CD4-positive, alpha-beta T cell (primary cell): ENCODE results near the gene HLA-B. TPM values are rescaled to one million over a fixed set of nuclear protein-coding genes. Genes with fewer than 3 reads are reported as not detected.
A peak's percentile ranks its signal among the peaks of the same experiment; 100 is the strongest.

Source experiments
- ATAC-seq: fragments of 200-7000 bp; cut with Tn5 transposase; one replicate; pipeline ENCODE4 v1.10.0; 2022; ENCODE audit warnings: mild to moderate bottlenecking; ENCODE audit not compliant: poor library complexity
- CTCF ChIA-PET: fragments of 350-600 bp; sonication (Branson Sonifier 250); formaldehyde crosslinking; loops from one replicate; lab custom pipeline; 2021; ENCODE audit warnings: antibody characterized with exemption, inconsistent platforms; lab: Charles Lee
- POLR2A ChIA-PET: fragments of 350-600 bp; sonication (Branson Sonifier 250); formaldehyde crosslinking; loops from one replicate; lab custom pipeline; 2021; ENCODE audit warnings: antibody characterized with exemption, inconsistent platforms; lab: Charles Lee
- DNase-seq, 14 experiments: peaks; one replicate each; pipeline ENCODE4 v3.0.0-alpha.2; 2013 to 2020; ENCODE audit warnings: mixed read lengths in 2 of 14
- H3K27ac ChIP-seq, 2 donors: one replicate each; pipeline versions ENCODE4 v1.5.1 to v1.7.0; 2013; ENCODE audit warnings: low read length in 2 of 2, low read depth in 1 of 2, mild to moderate bottlenecking in 1 of 2
- H3K27me3 ChIP-seq, 2 experiments: 1 replicate in 1 of 2; 2 replicates in 1 of 2; pipeline versions ENCODE4 v1.6.1 to v1.7.0; 2013; ENCODE audit warnings: low read length in 2 of 2, control low read depth in 1 of 2, mild to moderate bottlenecking in 1 of 2, moderate library complexity in 1 of 2; ENCODE audit not compliant: insufficient read depth in 2 of 2, control insufficient read depth in 1 of 2
- H3K36me3 ChIP-seq: one replicate; pipeline ENCODE4 v1.6.1; 2013; ENCODE audit warnings: low read length, control low read depth; ENCODE audit not compliant: insufficient read depth
- H3K4me1 ChIP-seq: one replicate; pipeline ENCODE4 v1.6.1; 2013; ENCODE audit warnings: low read length, control low read depth; ENCODE audit not compliant: insufficient read depth
- H3K4me3 ChIP-seq: one replicate; pipeline ENCODE4 v1.5.1; 2013; ENCODE audit warnings: mild to moderate bottlenecking, low read length, moderate library complexity
- H3K9me3 ChIP-seq, 2 experiments: 1 replicate in 1 of 2; 2 replicates in 1 of 2; pipeline versions ENCODE4 v1.6.1 to v1.7.0; 2013; ENCODE audit warnings: low read length in 2 of 2, mild to moderate bottlenecking in 2 of 2, control low read depth in 1 of 2, moderate library complexity in 1 of 2; ENCODE audit not compliant: control insufficient read depth in 1 of 2, insufficient read depth in 1 of 2
- H3K27ac Mint-ChIP-seq: one replicate; pipeline ENCODE4 v1.8.0; 2020; ENCODE audit warnings: mixed read lengths
- H3K27me3 Mint-ChIP-seq: one replicate; pipeline ENCODE4 v1.8.0; 2021; ENCODE audit warnings: mixed read lengths
- H3K36me3 Mint-ChIP-seq: one replicate; pipeline ENCODE4 v1.8.0; 2021; ENCODE audit warnings: low read depth, mixed read lengths
- H3K4me1 Mint-ChIP-seq: one replicate; pipeline ENCODE4 v1.8.0; 2021; ENCODE audit warnings: low read depth, mixed read lengths
- H3K4me3 Mint-ChIP-seq: one replicate; pipeline ENCODE4 v1.8.0; 2020; ENCODE audit warnings: mild to moderate bottlenecking, mixed read lengths
- H3K9me3 Mint-ChIP-seq: one replicate; pipeline ENCODE4 v1.8.0; 2020; ENCODE audit warnings: mixed read lengths
- intact Hi-C, 2 experiments: fragments of 100-400 bp; cut with DNase I in 1 of 2; cut with micrococcal nuclease in 1 of 2; formaldehyde crosslinking; loops; one replicate each; pipeline versions ENCODE4 v1.15.1 to v1.9.0; 2023 to 2025; cut with DNase I, micrococcal nuclease
- total RNA-seq, 174 experiments: library from RNA in 2 of 174; stranded (reverse) in 2 of 174; gene quantifications; one replicate each; pipeline ENCODE4 v1.2.3 and lab custom pipeline; 2021 to 2026
- TF ChIP-seq, protein P1 (sequence below): fragments of 200-600 bp; IDR thresholded peaks from one replicate; pipeline ENCODE4 v1.8.0; 2022; ENCODE audit warnings: antibody characterized with exemption, mild to moderate bottlenecking

Gene HLA-B
- total RNA-seq, 2 experiments from 2014 or later: 6,758 to 7,013 TPM

DNA sequence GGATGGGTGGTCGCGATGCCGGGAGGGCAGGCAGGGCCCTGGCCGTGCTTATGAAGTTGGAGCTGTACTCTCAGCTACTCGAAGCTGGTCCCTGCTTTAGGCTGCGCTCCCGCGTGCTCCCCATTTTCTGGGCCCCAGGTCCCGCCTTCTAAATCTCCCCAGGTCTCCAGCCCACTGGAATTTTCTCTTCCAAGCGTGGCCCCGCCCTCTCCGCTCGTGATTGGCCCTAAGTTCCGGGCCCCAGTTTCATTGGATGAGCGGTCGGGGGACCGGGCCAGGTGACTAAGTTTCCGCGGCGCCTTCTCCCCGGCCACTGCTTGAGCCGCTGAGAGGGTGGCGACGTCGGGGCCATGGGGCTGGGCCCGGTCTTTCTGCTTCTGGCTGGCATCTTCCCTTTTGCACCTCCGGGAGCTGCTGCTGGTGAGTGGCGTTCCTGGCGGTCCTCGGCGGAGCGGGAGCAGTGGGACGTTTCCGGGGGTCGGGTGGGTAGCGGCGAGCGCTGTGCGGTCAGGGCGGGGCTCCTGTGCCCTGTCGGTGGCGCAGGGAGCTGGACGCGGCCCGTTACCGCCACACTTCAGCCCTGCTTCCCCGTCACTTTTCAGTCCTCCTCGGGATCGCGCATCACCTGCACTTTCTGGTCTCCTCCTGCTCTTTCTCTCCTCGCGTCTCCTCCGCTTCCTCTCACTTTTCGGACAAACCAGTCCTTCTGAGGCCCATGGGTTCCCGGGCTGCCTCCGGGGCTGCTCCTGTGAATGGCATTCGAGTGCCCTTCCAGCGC is 46.5 kb upstream of the HLA-B start, which contains the start of gene MICA:
TSS of gene MICA (plus strand) at position 313 of the 778 bp plus-strand sequence. CDS start at position 351, 38 bp downstream.
- Mint-ChIP-seq H3K4me3 (peak within 1 kb of the TSS; percentile 92), H3K27ac (peak within 1 kb of the TSS; percentile 81), H3K36me3 (peaks cover 18% of the 10 kb centered on the region), H3K27me3 (no peaks in the 10 kb centered on the region), H3K4me1 (peaks cover 76% of the 10 kb centered on the region), H3K9me3 (no peaks in the 10 kb centered on the region)
- H3K4me3 ChIP-seq: peak within 1 kb of the TSS; percentile 76
- peak; percentile 38 for ATAC-seq
- H3K36me3 ChIP-seq: no peaks in the 10 kb centered on the region
- no peaks in the 10 kb centered on the region for H3K9me3 ChIP-seq
- H3K27me3 ChIP-seq: no peaks in the 10 kb centered on the region
- DNase-seq: peak; percentile 25 to 82 (median 54)
- TF ChIP-seq, protein P1, sequence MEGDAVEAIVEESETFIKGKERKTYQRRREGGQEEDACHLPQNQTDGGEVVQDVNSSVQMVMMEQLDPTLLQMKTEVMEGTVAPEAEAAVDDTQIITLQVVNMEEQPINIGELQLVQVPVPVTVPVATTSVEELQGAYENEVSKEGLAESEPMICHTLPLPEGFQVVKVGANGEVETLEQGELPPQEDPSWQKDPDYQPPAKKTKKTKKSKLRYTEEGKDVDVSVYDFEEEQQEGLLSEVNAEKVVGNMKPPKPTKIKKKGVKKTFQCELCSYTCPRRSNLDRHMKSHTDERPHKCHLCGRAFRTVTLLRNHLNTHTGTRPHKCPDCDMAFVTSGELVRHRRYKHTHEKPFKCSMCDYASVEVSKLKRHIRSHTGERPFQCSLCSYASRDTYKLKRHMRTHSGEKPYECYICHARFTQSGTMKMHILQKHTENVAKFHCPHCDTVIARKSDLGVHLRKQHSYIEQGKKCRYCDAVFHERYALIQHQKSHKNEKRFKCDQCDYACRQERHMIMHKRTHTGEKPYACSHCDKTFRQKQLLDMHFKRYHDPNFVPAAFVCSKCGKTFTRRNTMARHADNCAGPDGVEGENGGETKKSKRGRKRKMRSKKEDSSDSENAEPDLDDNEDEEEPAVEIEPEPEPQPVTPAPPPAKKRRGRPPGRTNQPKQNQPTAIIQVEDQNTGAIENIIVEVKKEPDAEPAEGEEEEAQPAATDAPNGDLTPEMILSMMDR: no peak
- H3K4me1 ChIP-seq: peaks cover 51% of the 10 kb centered on the region
- H3K27ac ChIP-seq: peak within 1 kb of the TSS; percentile 33 to 50
- CTCF ChIA-PET: interaction anchor here (1.4 to 1.7 kb wide), 3 partner anchors 37 to 206 kb away, joined by 3 to 5 read pairs (median 5); no protein-coding TSS in a partner anchor
- POLR2A ChIA-PET: interaction anchor here (0.7 to 0.9 kb wide), 5 partner anchors 19 to 1343 kb away, joined by 3 read pairs; partner anchors contain the start of gene POLR1H
- intact Hi-C loops: loop anchor here in 1 of 2 experiments (2.0 kb wide), 1 partner anchor 17 kb away; no protein-coding TSS in a partner anchor

DNA sequence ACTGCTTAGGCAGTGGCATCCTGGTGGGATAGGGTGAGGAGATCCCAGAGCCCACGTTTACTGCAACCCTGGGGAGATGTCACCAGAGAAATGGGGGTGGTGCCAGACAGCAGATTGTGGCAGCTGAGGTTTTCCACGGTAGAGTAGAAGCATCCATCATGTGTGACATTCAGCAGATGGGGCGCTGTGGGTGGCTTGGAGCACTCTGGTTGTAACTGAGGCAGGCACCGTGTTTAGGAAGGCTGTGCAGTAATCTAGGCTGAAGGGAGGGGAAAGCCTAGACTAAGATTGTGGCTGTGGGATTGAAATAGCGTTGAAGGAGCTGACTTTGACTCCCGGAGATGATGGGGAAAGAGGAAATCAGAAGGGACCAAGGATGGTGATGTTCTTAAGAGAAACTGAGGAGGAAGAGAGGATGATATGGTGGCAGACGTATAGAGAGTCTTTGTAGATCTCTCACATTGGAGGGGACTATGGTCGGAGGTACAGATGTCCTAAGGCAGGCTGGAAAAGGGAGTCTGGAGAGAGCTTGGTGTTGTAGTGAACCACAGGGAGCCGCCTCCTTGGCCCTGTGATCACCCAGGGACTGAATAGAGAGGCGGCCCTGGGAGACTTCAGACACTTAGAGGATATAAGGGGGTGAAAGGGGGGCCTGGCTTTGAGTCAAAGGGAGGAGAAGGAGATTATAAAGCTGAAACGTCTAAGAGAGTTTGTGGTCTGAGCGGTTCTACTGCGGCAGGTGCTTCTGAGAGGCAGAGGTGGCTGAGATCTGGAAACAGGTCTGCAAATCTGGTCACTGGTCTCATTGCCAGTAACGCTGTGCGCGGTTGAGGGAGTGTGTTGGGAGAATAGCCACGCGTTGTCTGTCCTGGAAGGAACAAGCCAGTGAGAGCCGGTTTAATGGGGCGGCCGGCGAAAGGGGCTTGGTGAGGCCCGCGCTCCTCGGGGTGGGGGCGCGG is 45.6 kb upstream of the HLA-B start:
- intact Hi-C loops: loop anchor here in 1 of 2 experiments (2.0 kb wide), 1 partner anchor 18 kb away; no protein-coding TSS in a partner anchor
- ATAC-seq (peak; percentile 51), DNase-seq (peak in 9 of 14 experiments; percentile 13 to 67 (median 23))
- TF ChIP-seq, protein P1: no peak
- peak overlapping the region; percentile 81 for H3K27ac Mint-ChIP-seq
- peak overlapping the region; percentile 92 for H3K4me3 Mint-ChIP-seq
- Histone ChIP-seq H3K4me1 (peaks cover 57% of the 10 kb centered on the region), H3K27me3 (no peaks in the 10 kb centered on the region), H3K36me3 (no peaks in the 10 kb centered on the region), H3K4me3 (peak overlapping the region; percentile 76), H3K27ac (peak overlapping the region; percentile 33 to 50), H3K9me3 (no peaks in the 10 kb centered on the region)
- H3K9me3 Mint-ChIP-seq: no peaks in the 10 kb centered on the region
- CTCF ChIA-PET: interaction anchor here (1.4 to 3.8 kb wide), 5 partner anchors 36 to 206 kb away, joined by 3 to 27 read pairs (median 5); no protein-coding TSS in a partner anchor
- H3K4me1 Mint-ChIP-seq: peaks cover 67% of the 10 kb centered on the region
- H3K27me3 Mint-ChIP-seq: no peaks in the 10 kb centered on the region
- POLR2A ChIA-PET: interaction anchor here (0.5 to 3.9 kb wide), 9 partner anchors 21 to 205 kb away, joined by 3 to 15 read pairs (median 4); partner anchors contain the start of gene MICB
- H3K36me3 Mint-ChIP-seq: peaks cover 18% of the 10 kb centered on the region

DNA sequence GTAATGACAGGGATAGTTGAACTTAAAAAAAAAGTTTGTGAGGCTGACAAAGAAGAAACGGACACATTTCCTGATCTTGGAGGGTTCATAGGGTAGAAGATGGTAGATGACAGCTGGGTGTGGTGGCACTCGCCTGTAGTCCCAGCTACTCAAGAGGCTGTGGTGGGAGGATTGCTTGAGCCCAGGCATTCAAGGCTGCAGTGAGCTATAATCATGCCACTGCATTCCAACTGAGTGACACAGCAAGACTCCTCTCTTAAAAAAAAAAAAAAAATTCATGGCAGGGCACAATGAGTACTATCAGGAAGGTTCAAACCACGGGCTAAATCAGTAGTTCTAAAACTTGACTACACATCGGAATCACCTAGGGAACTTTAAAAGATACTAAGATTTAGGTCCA is 44.4 kb upstream of the HLA-B start:
- peaks cover 63% of the 10 kb centered on the region for H3K4me1 ChIP-seq
- Mint-ChIP-seq H3K9me3 (no peaks in the 10 kb centered on the region), H3K27ac (peak overlapping the region; percentile 81), H3K4me1 (peaks cover 65% of the 10 kb centered on the region), H3K27me3 (no peaks in the 10 kb centered on the region), H3K4me3 (peak overlapping the region; percentile 92), H3K36me3 (peaks cover 18% of the 10 kb centered on the region)
- ATAC-seq: no peak
- peak overlapping the region; percentile 76 for H3K4me3 ChIP-seq
- H3K9me3 ChIP-seq: no peaks in the 10 kb centered on the region
- H3K27ac ChIP-seq: peak overlapping the region in 1 of 2 donors; percentile 57
- intact Hi-C loops: no loop called here
- no peaks in the 10 kb centered on the region for H3K27me3 ChIP-seq
- DNase-seq: peak in 3 of 14 experiments; percentile 27 to 44 (median 33)
- POLR2A ChIA-PET: interaction anchor here (0.6 to 3.9 kb wide), 9 partner anchors 23 to 920 kb away, joined by 3 to 15 read pairs (median 4); partner anchors contain the start of gene BAG6
- TF ChIP-seq, protein P1: no peak
- no peaks in the 10 kb centered on the region for H3K36me3 ChIP-seq
- CTCF ChIA-PET: interaction anchor here (1.4 to 3.8 kb wide), 4 partner anchors 25 to 1270 kb away, joined by 3 to 27 read pairs (median 4); no protein-coding TSS in a partner anchor
